Measurements from ENCODE around the gene VWA8. TPM values are rescaled to one million over a fixed set of nuclear protein-coding genes. Genes with fewer than 3 reads are reported as not detected.

The VWA8 gene
- total RNA-seq = 21.4 and 23.0 TPM in 2 replicates

GRCh38 chr13:41960637-41961465 lies at the start of gene VWA8:
Gene VWA8, minus strand, starts transcription at chr13:41961109. Its CDS starts 94 bp downstream, at chr13:41961015.
- peak within 1 kb of the TSS; percentile 90 for H3K27ac ChIP-seq (ENCODE audit: low read depth, low read length)
- no peaks in the 10 kb centered on the region for H3K9me3 ChIP-seq (ENCODE audit: low read depth, low read length)
- no peaks in the 10 kb centered on the region for H3K36me3 ChIP-seq (ENCODE audit: insufficient read depth, low read length)
- peaks cover 43% of the 10 kb centered on the region for H3K79me2 ChIP-seq (ENCODE audit: insufficient read depth, low read length)
- peak; percentile 89 for DNase-seq (ENCODE audit: insufficient read length, low spot score, missing footprints)
- no peaks in the 10 kb centered on the region for H3K27me3 ChIP-seq (ENCODE audit: insufficient read depth, low read length)
- H4K20me1 ChIP-seq (ENCODE audit: insufficient read depth, low read length) = no peaks in the 10 kb centered on the region
- peak within 1 kb of the TSS; percentile 92 for H3K4me2 ChIP-seq (ENCODE audit: insufficient read depth, low read length)
- TF ChIP-seq CTCF (IDR thresholded peaks at IDR 0.05; ENCODE audit: extremely low read depth, low read depth, low read length) = no peak
- peak within 1 kb of the TSS; percentile 88 for H3K4me3 ChIP-seq (ENCODE audit: insufficient read depth, low read length)
- H3K4me1 ChIP-seq (ENCODE audit: insufficient read depth, low read length) = peaks cover 16% of the 10 kb centered on the region
- peak within 1 kb of the TSS; percentile 100 for H2AFZ ChIP-seq (ENCODE audit: low read length)

GRCh38 chr13:42009057-42009456 lies 48.1 kb upstream of the VWA8 start:
- Histone ChIP-seq H3K79me2 (ENCODE audit: insufficient read depth, low read length) (no peaks in the 10 kb centered on the region), H3K4me2 (ENCODE audit: insufficient read depth, low read length) (no peak overlapping the region), H3K4me3 (ENCODE audit: insufficient read depth, low read length) (no peak overlapping the region), H3K27me3 (ENCODE audit: insufficient read depth, low read length) (peaks cover 4% of the 10 kb centered on the region), H3K36me3 (ENCODE audit: insufficient read depth, low read length) (no peaks in the 10 kb centered on the region), H3K4me1 (ENCODE audit: insufficient read depth, low read length) (peaks cover 18% of the 10 kb centered on the region), H3K27ac (ENCODE audit: low read depth, low read length) (no peak overlapping the region), H2AFZ (ENCODE audit: low read length) (no peak overlapping the region), H3K9me3 (ENCODE audit: low read depth, low read length) (no peaks in the 10 kb centered on the region), H4K20me1 (ENCODE audit: insufficient read depth, low read length) (no peaks in the 10 kb centered on the region)
- TF ChIP-seq CTCF (IDR thresholded peaks at IDR 0.05; ENCODE audit: extremely low read depth, low read depth, low read length) = no peak
- DNase-seq (ENCODE audit: insufficient read length, low spot score, missing footprints) = no peak

- H3K27ac ChIP-seq (ENCODE audit: low read depth, low read length) = no peak overlapping the region
- H3K36me3 ChIP-seq (ENCODE audit: insufficient read depth, low read length) = no peaks in the 10 kb centered on the region
- no peak overlapping the region for H2AFZ ChIP-seq (ENCODE audit: low read length)
- no peaks in the 10 kb centered on the region for H4K20me1 ChIP-seq (ENCODE audit: insufficient read depth, low read length)
- peak; percentile 78 for DNase-seq (ENCODE audit: insufficient read length, low spot score, missing footprints)
- H3K4me2 ChIP-seq (ENCODE audit: insufficient read depth, low read length) = peak overlapping the region; percentile 34
- peaks cover 18% of the 10 kb centered on the region for H3K4me1 ChIP-seq (ENCODE audit: insufficient read depth, low read length)
- H3K4me3 ChIP-seq (ENCODE audit: insufficient read depth, low read length) = no peak overlapping the region
- no peaks in the 10 kb centered on the region for H3K9me3 ChIP-seq (ENCODE audit: low read depth, low read length)
- peaks cover 4% of the 10 kb centered on the region for H3K27me3 ChIP-seq (ENCODE audit: insufficient read depth, low read length)
- TF ChIP-seq CTCF (IDR thresholded peaks at IDR 0.05; ENCODE audit: extremely low read depth, low read depth, low read length) = no peak
- no peaks in the 10 kb centered on the region for H3K79me2 ChIP-seq (ENCODE audit: insufficient read depth, low read length)
Measured at GRCh38 chr13:42007844-42008243, 46.9 kb upstream of the VWA8 start.

- no peak overlapping the region for H3K27ac ChIP-seq (ENCODE audit: low read depth, low read length)
- H3K9me3 ChIP-seq (ENCODE audit: low read depth, low read length) = no peaks in the 10 kb centered on the region
- no peaks in the 10 kb centered on the region for H3K79me2 ChIP-seq (ENCODE audit: insufficient read depth, low read length)
- H4K20me1 ChIP-seq (ENCODE audit: insufficient read depth, low read length) = no peaks in the 10 kb centered on the region
- H3K4me2 ChIP-seq (ENCODE audit: insufficient read depth, low read length) = peak overlapping the region; percentile 67
- no peaks in the 10 kb centered on the region for H3K36me3 ChIP-seq (ENCODE audit: insufficient read depth, low read length)
- no peak for TF ChIP-seq CTCF (IDR thresholded peaks at IDR 0.05; ENCODE audit: extremely low read depth, low read depth, low read length)
- peaks cover 4% of the 10 kb centered on the region for H3K27me3 ChIP-seq (ENCODE audit: insufficient read depth, low read length)
- peak; percentile 62 for DNase-seq (ENCODE audit: insufficient read length, low spot score, missing footprints)
- H3K4me1 ChIP-seq (ENCODE audit: insufficient read depth, low read length) = peaks cover 13% of the 10 kb centered on the region
- no peak overlapping the region for H3K4me3 ChIP-seq (ENCODE audit: insufficient read depth, low read length)
- H2AFZ ChIP-seq (ENCODE audit: low read length) = no peak overlapping the region
Measured at GRCh38 chr13:42002066-42002465, 41.2 kb upstream of the VWA8 start.
